HG03280 (cell line): Measurements from ENCODE around the gene ZBTB1.
A peak's percentile ranks its signal among the peaks of the same experiment; 100 is the strongest.
"Not testable (repeated sequence)": the region's sequence is repeated elsewhere in the genome, so short reads cannot be mapped to it uniquely, and the experiment has no call there.

Source experiments
- ATAC-seq: cut with Tn5 transposase; IDR thresholded peaks from one replicate; pipeline ENCODE4 v1.9.1; 2021; ENCODE audit warnings: mild to moderate bottlenecking, moderate library complexity; ENCODE audit not compliant: unreplicated experiment

Gene ZBTB1

GRCh38 chr14:64522591-64523355, 18.2 kb downstream of the ZBTB1 start:
- ATAC-seq, result no peak

- no peak for ATAC-seq
Observed at GRCh38 chr14:64525354-64525753, 20.8 kb downstream of the ZBTB1 start.

GRCh38 chr14:64531567-64531966, 27.0 kb downstream of the ZBTB1 start:
- ATAC-seq, result no peak

DNA sequence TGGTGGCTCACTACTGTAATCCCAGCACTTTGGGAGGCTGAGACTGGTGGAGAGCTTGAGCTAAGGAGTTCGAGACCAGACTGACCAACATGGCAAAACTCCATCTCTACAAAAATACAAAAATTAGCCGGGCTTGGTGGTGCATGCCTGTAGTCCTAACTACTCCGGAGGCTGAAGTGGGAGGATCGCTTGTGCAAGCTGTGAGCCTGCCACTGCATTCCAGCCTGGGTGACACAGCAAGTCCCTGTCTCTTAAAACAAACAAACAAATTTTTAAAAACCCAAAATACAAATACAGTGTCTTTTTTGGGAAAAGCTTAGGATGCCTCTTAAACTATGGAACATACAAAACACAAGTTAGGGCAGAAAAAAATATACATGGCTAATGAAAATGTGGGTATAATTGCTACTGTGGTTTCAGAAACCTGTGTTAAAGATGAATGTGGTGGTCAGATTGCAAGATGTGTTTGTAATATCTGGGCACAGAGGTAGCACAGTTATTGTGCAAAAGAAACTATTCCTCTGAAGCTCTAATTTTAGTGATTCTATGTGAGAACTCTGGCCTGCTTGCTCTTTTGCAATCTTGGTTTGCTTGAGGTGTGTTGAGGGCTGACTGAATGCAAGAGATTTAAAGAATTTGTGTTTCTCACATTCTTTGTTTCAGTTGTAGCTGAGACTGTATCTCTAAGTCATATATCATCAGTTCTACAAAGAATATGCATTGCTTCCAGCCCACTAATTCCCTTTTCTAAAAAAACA, 32.1 kb downstream of the ZBTB1 start:
- no peak for ATAC-seq

- peak; percentile 94 for ATAC-seq
Observed at GRCh38 chr14:64540208-64541202, 35.9 kb downstream of the ZBTB1 start, which contains the start of gene HSPA2. TSS of gene HSPA2 (plus strand) at chr14:64540741. CDS start at chr14:64540850, 109 bp downstream.

- ATAC-seq, result no peak
Observed at GRCh38 chr14:64541261-64541971, 36.8 kb downstream of the ZBTB1 start.

- ATAC-seq, result no peak
Observed at GRCh38 chr14:64541972-64542835, 37.6 kb downstream of the ZBTB1 start.

DNA sequence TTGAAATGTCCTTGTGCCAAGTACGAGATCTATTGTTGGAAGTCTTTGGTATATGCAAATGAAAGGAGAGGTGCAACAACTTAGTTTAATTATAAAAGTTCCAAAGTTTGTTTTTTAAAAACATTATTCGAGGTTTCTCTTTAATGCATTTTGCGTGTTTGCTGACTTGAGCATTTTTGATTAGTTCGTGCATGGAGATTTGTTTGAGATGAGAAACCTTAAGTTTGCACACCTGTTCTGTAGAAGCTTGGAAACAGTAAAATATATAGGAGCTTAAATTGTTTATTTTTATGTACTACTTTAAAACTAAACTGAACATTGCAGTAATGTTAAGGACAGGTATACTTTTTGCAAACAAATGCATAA, 38.2 kb downstream of the ZBTB1 start:
- no peak for ATAC-seq

- no peak for ATAC-seq
Observed at GRCh38 chr14:64544607-64545312, 40.2 kb downstream of the ZBTB1 start.

DNA sequence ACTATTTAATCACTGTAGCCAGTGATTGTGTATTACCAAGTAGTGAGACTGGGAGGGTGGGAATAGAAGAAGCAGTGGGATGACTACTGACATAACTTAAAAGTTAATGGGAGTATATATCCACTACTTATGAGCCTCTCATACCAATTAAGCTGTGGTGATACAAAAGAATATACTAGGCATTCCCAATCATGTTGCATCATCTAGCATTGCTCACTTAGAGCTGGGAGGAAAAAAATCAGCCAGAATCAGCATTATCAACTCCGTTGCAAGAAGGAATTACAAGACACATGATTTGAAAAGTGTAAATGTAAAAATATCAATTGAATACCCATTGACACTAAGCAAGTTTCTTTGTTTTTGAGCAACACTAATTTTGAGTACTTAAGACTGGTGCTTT, 44.4 kb downstream of the ZBTB1 start:
- no peak for ATAC-seq

DNA sequence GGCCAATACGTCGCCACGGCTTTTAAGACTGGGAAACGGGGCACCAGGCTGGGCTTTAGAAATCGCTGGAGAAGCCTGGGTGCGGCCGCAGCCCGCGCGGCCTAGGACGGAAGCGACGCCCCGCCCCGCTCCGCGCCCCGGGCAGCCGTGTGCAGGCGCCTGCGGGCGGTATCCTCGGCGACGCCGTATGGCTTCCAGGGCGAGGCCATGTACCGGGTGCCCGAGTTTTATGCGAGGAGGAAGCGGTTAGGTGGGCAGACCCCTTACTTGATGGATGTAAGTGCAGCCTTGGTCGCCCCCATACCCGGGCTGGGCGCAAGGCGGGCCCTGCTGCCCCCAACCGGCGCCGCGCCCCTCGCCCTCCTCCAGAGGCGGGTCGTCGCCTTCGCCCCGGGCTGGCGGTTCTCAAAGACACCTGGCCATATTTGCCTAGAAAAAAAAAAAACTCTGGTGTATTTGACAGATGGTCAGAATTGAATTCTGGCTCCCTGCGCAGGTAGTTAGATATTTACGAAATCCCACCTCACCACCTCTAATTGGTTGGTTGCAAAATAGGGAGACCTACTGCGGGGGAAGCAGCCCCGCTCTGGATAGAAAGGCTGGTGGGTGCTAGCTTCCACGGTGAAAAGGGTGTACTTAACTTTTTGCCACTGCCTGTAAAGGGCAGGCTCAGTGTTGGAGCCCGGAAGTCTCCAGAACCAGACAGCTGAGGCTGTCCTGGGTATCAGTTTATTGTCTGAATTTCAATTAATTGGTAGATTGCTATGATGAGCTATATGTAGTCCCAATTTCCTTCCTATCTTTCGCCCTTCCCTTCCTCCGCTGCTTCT, 45.4 kb downstream of the ZBTB1 start, which contains the start of gene PPP1R36:
PPP1R36 (plus strand) TSS at position 171 of the 830 bp plus-strand sequence; CDS start at position 208, 37 bp downstream.
- ATAC-seq, result no peak

DNA sequence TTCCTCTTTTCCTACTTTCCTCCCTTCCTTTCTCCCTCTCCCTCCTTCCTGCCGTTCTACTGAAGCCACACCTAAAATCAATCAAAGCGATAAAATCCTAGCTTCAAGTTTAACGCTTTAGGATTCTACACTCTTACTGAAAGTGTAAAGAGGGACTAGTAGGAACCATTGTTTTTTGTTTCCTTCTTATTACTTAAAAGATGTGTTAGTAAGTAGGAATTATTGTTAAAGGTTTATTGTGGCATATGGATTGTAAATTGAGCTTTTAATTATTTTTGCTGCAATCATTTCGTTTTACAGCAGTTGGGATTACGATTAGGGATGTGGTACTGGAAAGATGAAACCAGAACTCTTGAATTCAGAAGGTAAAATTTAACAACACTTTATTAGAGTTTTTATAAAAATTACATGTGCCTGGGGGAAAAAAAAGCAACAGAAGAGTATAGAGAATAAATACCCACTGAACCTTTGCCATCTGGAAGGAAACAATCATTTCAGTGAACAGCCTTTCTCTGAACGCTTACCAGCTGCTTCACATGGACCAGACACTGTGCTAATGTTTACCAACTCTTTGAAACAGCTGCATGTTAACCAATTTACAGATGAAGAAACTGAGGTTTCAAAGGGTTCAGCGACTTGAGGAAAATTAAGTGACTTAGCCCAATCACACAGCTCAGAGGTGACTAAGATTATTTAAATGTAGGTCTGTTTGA, 46.2 kb downstream of the ZBTB1 start:
- ATAC-seq, result no peak

- ATAC-seq, result no peak
Observed at GRCh38 chr14:64554556-64554955, 50.0 kb downstream of the ZBTB1 start.

DNA sequence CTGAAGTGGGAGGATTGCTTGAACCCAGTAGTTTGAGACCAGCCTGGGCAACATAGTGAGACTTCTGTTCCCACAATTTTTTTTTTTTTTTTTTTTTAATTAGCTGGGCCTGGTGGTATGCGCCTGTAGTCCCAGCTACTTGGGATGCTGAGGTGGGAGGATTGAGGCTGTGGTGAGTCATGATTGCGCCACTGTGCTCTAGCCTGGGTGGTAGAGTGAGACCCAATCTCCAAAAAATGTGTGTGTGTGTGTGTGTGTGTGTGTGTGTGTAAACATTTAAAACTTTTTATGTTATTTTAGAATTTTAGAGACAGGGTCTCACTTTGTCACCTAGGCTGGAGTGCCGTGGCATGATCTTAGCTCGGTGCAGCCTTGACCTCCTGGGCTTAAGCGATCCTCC, 52.0 kb downstream of the ZBTB1 start:
- no peak for ATAC-seq

DNA sequence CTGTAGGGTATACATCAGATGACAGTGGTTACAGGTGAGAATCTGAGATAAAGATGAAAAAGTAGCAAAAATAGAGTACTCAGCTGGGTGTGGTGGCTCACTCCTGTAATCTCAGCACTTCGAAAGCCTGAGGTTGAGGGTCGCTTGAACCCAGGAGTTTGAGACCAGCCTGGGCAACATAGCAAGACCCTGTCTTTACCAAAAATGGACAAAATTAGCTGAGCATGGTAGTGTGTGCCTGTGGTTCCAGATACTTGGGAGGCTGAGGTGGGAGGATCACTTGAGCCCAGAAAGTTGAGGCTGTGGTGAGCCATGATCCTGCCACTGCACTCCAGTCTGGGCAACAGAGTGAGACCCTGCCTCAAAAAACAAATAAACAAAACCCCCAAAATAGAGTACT, 53.6 kb downstream of the ZBTB1 start:
- not testable (repeated sequence) for ATAC-seq

DNA sequence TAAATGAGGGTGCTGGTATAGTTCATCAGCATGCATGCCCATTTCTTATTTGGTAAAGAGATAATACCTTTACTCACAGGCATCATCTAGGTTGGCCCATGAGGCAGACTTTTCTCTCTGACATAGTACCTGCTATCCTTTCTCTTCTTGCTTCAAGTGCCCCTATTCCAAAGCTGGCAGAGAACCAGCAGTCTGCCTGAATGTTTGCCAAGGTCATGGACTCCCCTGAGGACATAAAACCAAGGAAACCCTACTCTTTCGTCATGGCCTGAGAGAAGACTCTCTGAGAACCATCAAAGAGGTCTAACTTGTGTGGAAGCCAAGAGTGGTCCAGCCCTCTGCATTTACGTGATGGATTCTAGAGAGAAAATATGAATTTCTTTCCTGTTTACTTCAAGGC, 57.1 kb downstream of the ZBTB1 start:
- no peak for ATAC-seq

GRCh38 chr14:64562436-64562835, 57.9 kb downstream of the ZBTB1 start:
- no peak for ATAC-seq
